ENCODE results near the gene TACR2. TPM values are rescaled to one million over a fixed set of nuclear protein-coding genes. Genes with fewer than 3 reads are reported as not detected.

The TACR2 gene
- total and polyA plus RNA-seq, 7 donors, result 6.0 to 184 (median 162) TPM; not detected in 1

DNA sequence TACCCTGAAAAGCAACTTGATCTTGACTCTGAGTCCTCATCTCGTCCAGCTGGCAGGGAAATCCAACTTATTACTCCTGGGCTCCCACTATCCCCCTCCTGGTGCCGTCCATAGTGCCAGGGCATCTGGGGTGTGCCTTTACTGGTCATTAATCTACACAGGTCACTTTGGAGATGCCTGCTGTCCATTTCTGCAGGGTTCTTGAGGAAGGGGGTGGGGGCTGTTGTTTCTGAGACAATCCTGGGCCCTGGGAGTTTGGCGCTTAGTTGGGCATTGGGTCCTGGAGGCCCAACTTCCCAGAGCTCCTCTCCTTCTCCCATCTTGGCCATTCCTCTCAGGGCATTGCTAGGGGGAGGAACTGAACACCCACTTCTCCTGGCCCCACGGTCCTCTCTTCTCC, 6.0 kb upstream of the TACR2 start:
- H3K27me3 ChIP-seq, result no peaks in the 10 kb centered on the region
- DNase-seq, result peak; percentile 59
- H3K36me3 ChIP-seq, result no peaks in the 10 kb centered on the region
- no peak overlapping the region for H3K4me3 ChIP-seq
- no peak for TF ChIP-seq POLR2A (IDR thresholded peaks at IDR 0.05)
- TF ChIP-seq EP300 (IDR thresholded peaks at IDR 0.05), result no peak
- TF ChIP-seq POLR2AphosphoS5 (IDR thresholded peaks at IDR 0.05), result no peak
- TF ChIP-seq, protein P1, sequence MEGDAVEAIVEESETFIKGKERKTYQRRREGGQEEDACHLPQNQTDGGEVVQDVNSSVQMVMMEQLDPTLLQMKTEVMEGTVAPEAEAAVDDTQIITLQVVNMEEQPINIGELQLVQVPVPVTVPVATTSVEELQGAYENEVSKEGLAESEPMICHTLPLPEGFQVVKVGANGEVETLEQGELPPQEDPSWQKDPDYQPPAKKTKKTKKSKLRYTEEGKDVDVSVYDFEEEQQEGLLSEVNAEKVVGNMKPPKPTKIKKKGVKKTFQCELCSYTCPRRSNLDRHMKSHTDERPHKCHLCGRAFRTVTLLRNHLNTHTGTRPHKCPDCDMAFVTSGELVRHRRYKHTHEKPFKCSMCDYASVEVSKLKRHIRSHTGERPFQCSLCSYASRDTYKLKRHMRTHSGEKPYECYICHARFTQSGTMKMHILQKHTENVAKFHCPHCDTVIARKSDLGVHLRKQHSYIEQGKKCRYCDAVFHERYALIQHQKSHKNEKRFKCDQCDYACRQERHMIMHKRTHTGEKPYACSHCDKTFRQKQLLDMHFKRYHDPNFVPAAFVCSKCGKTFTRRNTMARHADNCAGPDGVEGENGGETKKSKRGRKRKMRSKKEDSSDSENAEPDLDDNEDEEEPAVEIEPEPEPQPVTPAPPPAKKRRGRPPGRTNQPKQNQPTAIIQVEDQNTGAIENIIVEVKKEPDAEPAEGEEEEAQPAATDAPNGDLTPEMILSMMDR (IDR thresholded peaks at IDR 0.05), result no peak
- intact Hi-C loops (cut with DNase I), result no loop called here
- peaks cover 0 to 74% (median 57%) of the 10 kb centered on the region in 4 donors for H3K4me1 ChIP-seq
- H3K9me3 ChIP-seq, result no peaks in the 10 kb centered on the region
- peak overlapping the region; percentile 88 to 97 (median 94) for H3K27ac ChIP-seq
- WGBS, 2 donors, result 91 to 92% methylated on average over 4 of the region's 4 CpGs

DNA sequence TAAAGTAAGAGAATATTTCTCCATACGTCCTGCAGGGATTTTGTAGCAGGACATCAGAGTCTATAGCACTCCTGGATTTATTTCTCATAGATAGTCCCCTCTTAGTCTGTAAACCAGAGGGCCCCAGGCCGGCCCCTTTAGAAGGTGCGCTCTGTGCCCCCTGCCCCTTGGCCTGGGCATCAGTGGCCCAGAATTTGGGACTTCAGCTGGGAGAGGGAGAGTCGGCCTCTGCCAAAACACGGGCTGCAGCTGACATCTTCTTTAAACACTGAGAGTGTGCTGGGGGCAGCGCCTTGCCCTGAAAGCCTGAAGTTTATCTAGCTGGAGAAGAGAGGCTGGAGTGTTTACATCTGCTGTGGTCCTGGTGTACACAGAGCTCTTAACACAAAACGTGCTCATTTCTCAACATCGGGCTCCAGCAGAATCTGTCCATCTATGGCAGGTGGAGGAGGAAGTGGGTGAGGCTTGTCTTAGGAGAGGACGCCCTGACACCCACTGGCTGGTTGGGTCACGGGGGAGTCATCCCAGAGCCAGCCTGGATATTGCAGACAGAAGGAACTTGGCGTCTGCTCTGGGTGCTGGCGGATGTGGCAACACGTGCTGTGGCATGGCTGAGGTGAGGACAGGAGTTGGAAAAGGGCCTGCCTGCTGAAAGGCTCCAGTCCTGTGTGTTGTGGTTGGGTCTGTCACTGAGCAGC, 5.0 kb upstream of the TACR2 start:
- Histone ChIP-seq H3K4me1 (peaks cover 0 to 77% (median 61%) of the 10 kb centered on the region in 4 donors), H3K4me3 (peak overlapping the region in 1 of 4 donors; percentile 13), H3K27me3 (no peaks in the 10 kb centered on the region), H3K9me3 (no peaks in the 10 kb centered on the region), H3K27ac (peak overlapping the region; percentile 88 to 97 (median 94)), H3K36me3 (no peaks in the 10 kb centered on the region)
- 70 to 73% methylated on average over 13 of the region's 13 CpGs for WGBS, 2 donors
- TF ChIP-seq POLR2A (IDR thresholded peaks at IDR 0.05) (no peak), EP300 (IDR thresholded peaks at IDR 0.05) (peak; percentile 54 to 89 (median 69)), POLR2AphosphoS5 (IDR thresholded peaks at IDR 0.05) (peak in 3 of 4 donors; percentile 83 to 91 (median 85))
- TF ChIP-seq, protein P1 (IDR thresholded peaks at IDR 0.05), result no peak
- DNase-seq, result peak; percentile 98
- intact Hi-C loops (cut with DNase I), result no loop called here

DNA sequence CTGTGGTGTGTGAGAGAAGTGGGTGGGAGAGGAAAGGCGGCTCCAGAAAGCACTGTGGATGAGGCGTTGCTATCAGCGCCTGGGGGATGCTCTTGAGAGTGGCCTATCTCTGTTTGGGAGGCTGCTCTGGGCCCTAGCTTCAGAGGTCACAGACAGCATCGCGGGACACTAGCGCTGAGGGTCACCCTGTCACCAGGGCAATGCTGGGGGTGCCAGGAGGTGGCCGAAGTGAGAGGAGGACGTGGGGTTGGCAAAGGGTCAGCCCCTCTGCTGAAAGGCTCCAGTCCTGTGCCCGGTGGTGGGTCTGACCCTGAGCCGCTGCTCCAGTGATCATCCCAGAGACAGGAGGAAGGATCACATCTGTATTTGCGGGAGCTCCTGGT, 3.0 kb upstream of the TACR2 start:
- Histone ChIP-seq H3K4me1 (peaks cover 0 to 64% (median 55%) of the 10 kb centered on the region in 4 donors), H3K9me3 (no peaks in the 10 kb centered on the region), H3K4me3 (no peak overlapping the region), H3K27me3 (no peaks in the 10 kb centered on the region), H3K27ac (peak overlapping the region; percentile 88 to 97 (median 94)), H3K36me3 (no peaks in the 10 kb centered on the region)
- WGBS, 2 donors, result 78 to 84% methylated on average over 11 of the region's 11 CpGs
- peak; percentile 63 for DNase-seq
- intact Hi-C loops (cut with DNase I), result no loop called here
- TF ChIP-seq EP300 (IDR thresholded peaks at IDR 0.05) (no peak), POLR2A (IDR thresholded peaks at IDR 0.05) (no peak), POLR2AphosphoS5 (IDR thresholded peaks at IDR 0.05) (no peak)
- TF ChIP-seq, protein P1 (IDR thresholded peaks at IDR 0.05), result no peak

DNA sequence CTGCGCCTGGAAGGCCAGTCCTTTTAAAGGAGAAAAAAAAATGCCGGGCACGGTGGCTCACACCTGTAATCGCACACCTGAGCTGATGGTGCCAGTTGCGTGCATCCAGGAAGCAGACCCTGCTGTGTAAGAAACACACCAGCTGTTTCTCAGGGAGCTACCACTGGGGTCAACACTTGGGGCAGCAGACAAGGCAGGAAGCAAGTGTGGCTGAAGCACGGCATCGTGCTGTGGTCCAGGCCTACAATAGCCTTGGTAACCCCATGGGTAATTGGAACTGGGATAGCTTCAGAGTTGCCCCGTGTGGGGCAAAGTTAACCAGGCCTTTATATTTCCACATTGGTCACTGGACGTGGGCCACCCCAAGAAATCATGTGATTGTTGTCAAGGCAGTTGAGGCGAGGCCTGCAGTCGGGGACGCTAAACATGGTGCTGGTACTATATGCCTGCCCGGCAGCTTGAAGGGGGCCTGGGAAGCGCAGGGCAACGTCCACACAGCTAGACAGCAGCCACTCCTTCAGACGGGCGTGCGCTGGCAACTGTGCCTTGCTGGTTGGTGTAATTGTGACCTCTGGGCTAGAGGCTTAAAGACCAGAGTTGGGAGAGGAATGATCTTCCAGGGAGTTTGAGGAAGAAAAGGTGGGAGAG, 2.5 kb upstream of the TACR2 start:
- H3K27ac ChIP-seq, result peak overlapping the region; percentile 88 to 97 (median 94)
- WGBS, 2 donors, result 60 to 87% methylated on average over 18 of the region's 18 CpGs
- DNase-seq, result peak; percentile 62
- peaks cover 0 to 64% (median 55%) of the 10 kb centered on the region in 4 donors for H3K4me1 ChIP-seq
- H3K4me3 ChIP-seq, result peak overlapping the region in 1 of 4 donors; percentile 57
- TF ChIP-seq POLR2A (IDR thresholded peaks at IDR 0.05), result no peak
- no peak for TF ChIP-seq POLR2AphosphoS5 (IDR thresholded peaks at IDR 0.05)
- no peak for TF ChIP-seq EP300 (IDR thresholded peaks at IDR 0.05)
- intact Hi-C loops (cut with DNase I), result no loop called here
- H3K27me3 ChIP-seq, result no peaks in the 10 kb centered on the region
- no peaks in the 10 kb centered on the region for H3K36me3 ChIP-seq
- no peaks in the 10 kb centered on the region for H3K9me3 ChIP-seq

DNA sequence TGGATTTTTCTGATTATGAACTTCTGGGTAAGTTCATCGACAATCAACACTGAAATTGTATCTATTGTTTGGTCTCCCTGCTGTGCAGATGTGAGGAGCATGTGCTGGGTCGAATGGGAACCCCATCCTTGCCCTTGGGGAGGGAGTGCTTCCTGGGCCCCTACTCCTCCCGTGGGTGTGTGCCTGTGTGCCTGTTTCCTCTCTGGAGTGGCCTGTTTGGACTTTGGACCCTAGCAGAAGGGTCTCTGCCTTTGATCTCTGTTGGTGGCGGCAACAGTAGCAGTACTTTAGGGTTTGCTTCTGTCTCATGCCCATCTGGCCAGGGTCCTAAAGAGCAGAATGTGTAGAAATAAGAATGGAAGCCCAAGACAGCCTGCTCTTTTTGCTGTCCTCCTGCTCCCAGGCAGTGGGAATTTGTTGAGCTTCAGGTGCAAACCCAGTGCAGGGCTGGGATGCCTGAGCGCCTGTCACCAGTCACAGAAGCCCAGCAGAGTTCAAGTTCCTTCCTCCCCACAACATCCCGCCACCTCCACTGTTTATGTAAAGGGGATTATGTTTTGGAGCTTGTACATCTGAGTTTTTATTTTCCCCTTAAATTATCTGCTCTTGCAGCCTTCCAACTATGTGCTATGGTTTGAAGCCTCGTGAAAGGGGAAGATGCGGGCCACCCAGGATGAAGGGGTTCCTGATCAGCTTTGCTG, 1.5 kb upstream of the TACR2 start:
- no peak for TF ChIP-seq EP300 (IDR thresholded peaks at IDR 0.05)
- peak in 1 of 4 donors; percentile 60 for TF ChIP-seq POLR2AphosphoS5 (IDR thresholded peaks at IDR 0.05)
- Histone ChIP-seq H3K27me3 (no peaks in the 10 kb centered on the region), H3K4me1 (peaks cover 0 to 62% (median 54%) of the 10 kb centered on the region in 4 donors), H3K9me3 (no peaks in the 10 kb centered on the region), H3K27ac (peak overlapping the region; percentile 88 to 97 (median 94)), H3K36me3 (no peaks in the 10 kb centered on the region), H3K4me3 (peak overlapping the region; percentile 53 to 62 (median 59))
- intact Hi-C loops (cut with DNase I), result no loop called here
- 46 to 65% methylated on average over 8 of the region's 8 CpGs for WGBS, 2 donors
- peak; percentile 64 for DNase-seq

All from sigmoid colon (tissue), 7 donors.